Calu3 (cell line): ENCODE measurements around the gene TMEM266. TPM values are rescaled to one million over a fixed set of nuclear protein-coding genes. Genes with fewer than 3 reads are reported as not detected.

ENCODE experiments used
- BruUV-seq: library from RNA; stranded (reverse); fragments of 400-500 nt; replicated peaks from 2 replicates; lab custom pipeline; 2021; lab: Mats Ljungman, UMichigan
- CTCF ChIA-PET: fragments of 300-600 bp; sonication (Branson Sonifier 250); formaldehyde crosslinking; loops from one replicate; lab custom pipeline; 2022; ENCODE audit warnings: antibody characterized with exemption; lab: Charles Lee
- DNase-seq: peaks from one replicate; pipeline ENCODE4 v3.0.0; 2022
- H3K27ac Mint-ChIP-seq: one replicate; pipeline ENCODE4 v1.8.0; 2022; ENCODE audit warnings: mixed read lengths; ENCODE audit not compliant: unreplicated experiment
- H3K27me3 Mint-ChIP-seq: one replicate; pipeline ENCODE4 v1.8.0; 2022; ENCODE audit warnings: mixed read lengths; ENCODE audit not compliant: unreplicated experiment
- H3K36me3 Mint-ChIP-seq: one replicate; pipeline ENCODE4 v1.8.0; 2022; ENCODE audit warnings: mild to moderate bottlenecking, moderate library complexity, mixed read lengths; ENCODE audit not compliant: insufficient read depth, unreplicated experiment
- H3K4me1 Mint-ChIP-seq: one replicate; pipeline ENCODE4 v1.8.0; 2022; ENCODE audit warnings: mild to moderate bottlenecking, low read depth, mixed read lengths; ENCODE audit not compliant: unreplicated experiment
- H3K4me3 Mint-ChIP-seq: one replicate; pipeline ENCODE4 v1.8.0; 2022; ENCODE audit warnings: mild to moderate bottlenecking, low read depth, moderate library complexity, mixed read lengths; ENCODE audit not compliant: unreplicated experiment
- H3K9me3 Mint-ChIP-seq: one replicate; pipeline ENCODE4 v1.8.0; 2022; ENCODE audit warnings: low read depth, mixed read lengths; ENCODE audit not compliant: unreplicated experiment
- CTCF ChIP-seq: fragments of 200-600 bp; IDR thresholded peaks from one replicate; pipeline ENCODE4 v1.8.0; 2022; ENCODE audit warnings: antibody characterized with exemption; ENCODE audit not compliant: unreplicated experiment
- intact Hi-C: fragments of 100-400 bp; cut with micrococcal nuclease; formaldehyde crosslinking; loops from one replicate; pipeline ENCODE4 v1.10.0; 2022; ENCODE audit not compliant: unreplicated experiment
- total RNA-seq: library from RNA; stranded (reverse); gene quantifications from 2 replicates; pipeline ENCODE4 v1.2.3, GENCODE V29; 2022

TMEM266 gene
- total RNA-seq, 1 experiment from 2014 or later: not detected

- no peak for DNase-seq
- TF ChIP-seq CTCF: no peak
- Mint-ChIP-seq H3K4me1 (no peaks in the 10 kb centered on the region), H3K27ac (no peak overlapping the region), H3K9me3 (no peaks in the 10 kb centered on the region), H3K4me3 (no peak overlapping the region), H3K36me3 (no peaks in the 10 kb centered on the region), H3K27me3 (peaks cover 37% of the 10 kb centered on the region)
- CTCF ChIA-PET: no interaction called here
- no TSS peak for BruUV-seq
- intact Hi-C loops: no loop called here
Observed at GRCh38 chr15:76070921-76071635, 11.3 kb downstream of the TMEM266 start.

- intact Hi-C loops: no loop called here
- no peaks in the 10 kb centered on the region for H3K9me3 Mint-ChIP-seq
- DNase-seq: no peak
- no peak for TF ChIP-seq CTCF
- H3K27ac Mint-ChIP-seq: no peak overlapping the region
- peaks cover 31% of the 10 kb centered on the region for H3K27me3 Mint-ChIP-seq
- CTCF ChIA-PET: no interaction called here
- no TSS peak for BruUV-seq
- no peak overlapping the region for H3K4me3 Mint-ChIP-seq
- H3K4me1 Mint-ChIP-seq: no peaks in the 10 kb centered on the region
- no peaks in the 10 kb centered on the region for H3K36me3 Mint-ChIP-seq
Observed at GRCh38 chr15:76071806-76072205, 12.0 kb downstream of the TMEM266 start.

GRCh38 chr15:76073554-76073953 lies 13.8 kb downstream of the TMEM266 start:
- TF ChIP-seq CTCF: no peak
- no peak for DNase-seq
- BruUV-seq: no TSS peak
- H3K9me3 Mint-ChIP-seq: no peaks in the 10 kb centered on the region
- CTCF ChIA-PET: interaction anchor here (1.1 kb wide), 1 partner anchor 10 kb away, joined by 3 read pairs; no protein-coding TSS in a partner anchor
- no peaks in the 10 kb centered on the region for H3K36me3 Mint-ChIP-seq
- no peaks in the 10 kb centered on the region for H3K4me1 Mint-ChIP-seq
- intact Hi-C loops: no loop called here
- H3K4me3 Mint-ChIP-seq: no peak overlapping the region
- no peak overlapping the region for H3K27ac Mint-ChIP-seq
- H3K27me3 Mint-ChIP-seq: peaks cover 27% of the 10 kb centered on the region

GRCh38 chr15:76075046-76075445 lies 15.3 kb downstream of the TMEM266 start:
- CTCF ChIA-PET: interaction anchor here (0.6 to 1.3 kb wide), 2 partner anchors 15 to 65 kb away, joined by 3 to 8 read pairs; no protein-coding TSS in a partner anchor
- BruUV-seq: no TSS peak
- TF ChIP-seq CTCF: no peak
- no peaks in the 10 kb centered on the region for H3K36me3 Mint-ChIP-seq
- no peak for DNase-seq
- H3K9me3 Mint-ChIP-seq: no peaks in the 10 kb centered on the region
- H3K27me3 Mint-ChIP-seq: peaks cover 14% of the 10 kb centered on the region
- no peak overlapping the region for H3K4me3 Mint-ChIP-seq
- intact Hi-C loops: no loop called here
- no peak overlapping the region for H3K27ac Mint-ChIP-seq
- no peaks in the 10 kb centered on the region for H3K4me1 Mint-ChIP-seq
